ENCODE measurements around the gene RBM4. TPM values are rescaled to one million over a fixed set of nuclear protein-coding genes. Genes with fewer than 3 reads are reported as not detected.

Gene RBM4
- total and polyA plus RNA-seq, 4 donors: 36.9 to 59.2 (median 46.4) TPM

- DNase-seq (ENCODE audit: low spot score): no peak
- Histone ChIP-seq H3K9ac (ENCODE audit: low read depth in 1 of 2, low read length in 2 of 2) (peak overlapping the region; percentile 70 to 73), H3K27me3 (ENCODE audit: control insufficient read depth in 4 of 4, insufficient read depth in 4 of 4, low read length in 3 of 4) (no peaks in the 10 kb centered on the region), H3K27ac (ENCODE audit: low read depth in 1 of 2, low read length in 2 of 2) (peak overlapping the region; percentile 77 to 79), H3K4me1 (ENCODE audit: control insufficient read depth in 4 of 4, insufficient read depth in 4 of 4, low read length in 3 of 4) (peaks cover 15 to 40% (median 31%) of the 10 kb centered on the region in 4 donors), H3K36me3 (ENCODE audit: control insufficient read depth in 4 of 4, insufficient read depth in 3 of 4, low read depth in 1 of 4, low read length in 3 of 4) (no peaks in the 10 kb centered on the region), H3K4me3 (ENCODE audit: low read depth in 1 of 3, low read length in 3 of 3) (peak overlapping the region; percentile 56 to 93 (median 91)), H3K9me3 (ENCODE audit: control insufficient read depth in 4 of 4, low read length in 3 of 4) (no peaks in the 10 kb centered on the region)
- 4% methylated on average over 12 of the region's 12 CpGs for WGBS
- no peak for TF ChIP-seq FOXA2 (IDR thresholded peaks at IDR 0.05)
- no peak for TF ChIP-seq GABPA (IDR thresholded peaks at IDR 0.05 in 1 of 2, conservative IDR thresholded peaks at IDR 0.05 in 1 of 2)
- TF ChIP-seq MAX (IDR thresholded peaks at IDR 0.05): no peak
- TF ChIP-seq NR2F2 (IDR thresholded peaks at IDR 0.05): no peak
- TF ChIP-seq TAF1 (conservative IDR thresholded peaks at IDR 0.05): no peak
- TF ChIP-seq RXRA (IDR thresholded peaks at IDR 0.05): no peak
- TF ChIP-seq FOXA1 (IDR thresholded peaks at IDR 0.05): no peak
- TF ChIP-seq, protein P1, sequence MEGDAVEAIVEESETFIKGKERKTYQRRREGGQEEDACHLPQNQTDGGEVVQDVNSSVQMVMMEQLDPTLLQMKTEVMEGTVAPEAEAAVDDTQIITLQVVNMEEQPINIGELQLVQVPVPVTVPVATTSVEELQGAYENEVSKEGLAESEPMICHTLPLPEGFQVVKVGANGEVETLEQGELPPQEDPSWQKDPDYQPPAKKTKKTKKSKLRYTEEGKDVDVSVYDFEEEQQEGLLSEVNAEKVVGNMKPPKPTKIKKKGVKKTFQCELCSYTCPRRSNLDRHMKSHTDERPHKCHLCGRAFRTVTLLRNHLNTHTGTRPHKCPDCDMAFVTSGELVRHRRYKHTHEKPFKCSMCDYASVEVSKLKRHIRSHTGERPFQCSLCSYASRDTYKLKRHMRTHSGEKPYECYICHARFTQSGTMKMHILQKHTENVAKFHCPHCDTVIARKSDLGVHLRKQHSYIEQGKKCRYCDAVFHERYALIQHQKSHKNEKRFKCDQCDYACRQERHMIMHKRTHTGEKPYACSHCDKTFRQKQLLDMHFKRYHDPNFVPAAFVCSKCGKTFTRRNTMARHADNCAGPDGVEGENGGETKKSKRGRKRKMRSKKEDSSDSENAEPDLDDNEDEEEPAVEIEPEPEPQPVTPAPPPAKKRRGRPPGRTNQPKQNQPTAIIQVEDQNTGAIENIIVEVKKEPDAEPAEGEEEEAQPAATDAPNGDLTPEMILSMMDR (IDR thresholded peaks at IDR 0.05; ENCODE audit: low read depth, low read length, missing input control): no peak
- TF ChIP-seq EGR1 (IDR thresholded peaks at IDR 0.05; ENCODE audit: low read depth in 2 of 2): no peak
- TF ChIP-seq RAD21 (IDR thresholded peaks at IDR 0.05): no peak
These were observed 45.2 kb upstream of the RBM4 start for GRCh38 chr11:66593303-66593635.

- Histone ChIP-seq H3K27ac (ENCODE audit: low read depth in 1 of 2, low read length in 2 of 2) (no peak overlapping the region), H3K27me3 (ENCODE audit: control insufficient read depth in 4 of 4, insufficient read depth in 4 of 4, low read length in 3 of 4) (no peaks in the 10 kb centered on the region), H3K36me3 (ENCODE audit: control insufficient read depth in 4 of 4, insufficient read depth in 3 of 4, low read depth in 1 of 4, low read length in 3 of 4) (no peaks in the 10 kb centered on the region), H3K9ac (ENCODE audit: low read depth in 1 of 2, low read length in 2 of 2) (peak overlapping the region; percentile 70 to 73), H3K9me3 (ENCODE audit: control insufficient read depth in 4 of 4, low read length in 3 of 4) (no peaks in the 10 kb centered on the region), H3K4me1 (ENCODE audit: control insufficient read depth in 4 of 4, insufficient read depth in 4 of 4, low read length in 3 of 4) (peaks cover 15 to 40% (median 31%) of the 10 kb centered on the region in 4 donors), H3K4me3 (ENCODE audit: low read depth in 1 of 3, low read length in 3 of 3) (peak overlapping the region; percentile 56 to 93 (median 91))
- WGBS: 26% methylated on average over 7 of the region's 7 CpGs
- DNase-seq (ENCODE audit: low spot score): no peak
- TF ChIP-seq MAX (IDR thresholded peaks at IDR 0.05) (no peak), SP1 (IDR thresholded peaks at IDR 0.05) (no peak), JUND (IDR thresholded peaks at IDR 0.05) (no peak), REST (IDR thresholded peaks at IDR 0.05) (peak; percentile 65), FOXA2 (IDR thresholded peaks at IDR 0.05) (no peak), FOXA1 (IDR thresholded peaks at IDR 0.05) (no peak)
- TF ChIP-seq, protein P1 (IDR thresholded peaks at IDR 0.05; ENCODE audit: low read depth, low read length, missing input control): no peak
These were observed 44.9 kb upstream of the RBM4 start for GRCh38 chr11:66593650-66594049.

All from liver (tissue), 9 donors.